NCI-H524 (cell line): ENCODE results near the gene HSPA12A.
"Not testable (repeated sequence)": the region's sequence is repeated elsewhere in the genome, so short reads cannot be mapped to it uniquely, and the experiment has no call there.

ENCODE experiments used
- DNase-seq, 2 experiments: peaks; one replicate each; lab custom pipeline; 2025; lab: John Stamatoyannopoulos, UW

The HSPA12A gene

GRCh38 chr10:116715341-116715740, 27.0 kb downstream of the HSPA12A start:
- no peak for DNase-seq

DNA sequence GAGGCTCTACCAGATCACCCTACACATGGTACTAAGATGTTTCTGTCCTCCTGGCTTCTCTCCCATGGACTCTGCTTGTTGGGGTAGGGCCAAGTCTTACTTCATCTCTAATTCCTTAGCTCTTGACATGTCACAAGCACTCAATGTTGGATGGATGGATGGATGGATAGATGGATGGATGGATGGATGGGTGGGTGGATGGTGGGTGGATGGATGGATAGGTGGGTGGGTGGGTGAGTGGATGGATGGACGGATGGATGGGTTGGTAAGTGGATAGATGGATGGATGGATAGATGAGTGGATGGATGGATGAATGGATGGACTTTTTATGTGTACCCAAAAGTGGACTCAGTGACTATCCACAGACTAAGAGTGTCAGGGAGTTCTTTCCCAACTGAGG, 28.5 kb downstream of the HSPA12A start:
- no peak for DNase-seq

GRCh38 chr10:116712989-116713543, 29.3 kb downstream of the HSPA12A start:
- DNase-seq: no peak

- DNase-seq: no peak
Measured at GRCh38 chr10:116712519-116712918, 29.8 kb downstream of the HSPA12A start.

- not testable (repeated sequence) for DNase-seq
Measured at GRCh38 chr10:116711803-116712202, 30.6 kb downstream of the HSPA12A start.

DNA sequence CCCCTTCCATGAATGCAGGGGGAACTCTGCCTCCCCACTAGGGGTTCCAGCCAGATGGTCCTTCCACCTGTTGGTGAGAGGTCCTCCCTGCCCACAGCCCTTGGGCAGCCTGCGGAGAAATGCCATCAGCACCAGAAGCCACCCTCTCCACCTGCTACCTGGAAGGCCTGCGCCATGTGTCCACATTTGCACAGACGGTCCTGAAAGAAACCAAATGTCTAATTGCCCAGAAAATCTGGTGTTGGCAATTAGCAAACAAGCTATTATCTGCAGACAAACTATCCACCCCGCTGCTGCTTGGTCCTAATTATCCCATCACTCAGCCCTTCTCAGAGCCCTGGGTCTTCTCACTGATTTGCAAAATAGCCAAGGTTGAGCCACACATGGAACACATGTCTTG, 32.3 kb downstream of the HSPA12A start:
- peak; percentile 80 to 88 for DNase-seq

GRCh38 chr10:116708877-116709276, 33.5 kb downstream of the HSPA12A start:
- no peak for DNase-seq

DNA sequence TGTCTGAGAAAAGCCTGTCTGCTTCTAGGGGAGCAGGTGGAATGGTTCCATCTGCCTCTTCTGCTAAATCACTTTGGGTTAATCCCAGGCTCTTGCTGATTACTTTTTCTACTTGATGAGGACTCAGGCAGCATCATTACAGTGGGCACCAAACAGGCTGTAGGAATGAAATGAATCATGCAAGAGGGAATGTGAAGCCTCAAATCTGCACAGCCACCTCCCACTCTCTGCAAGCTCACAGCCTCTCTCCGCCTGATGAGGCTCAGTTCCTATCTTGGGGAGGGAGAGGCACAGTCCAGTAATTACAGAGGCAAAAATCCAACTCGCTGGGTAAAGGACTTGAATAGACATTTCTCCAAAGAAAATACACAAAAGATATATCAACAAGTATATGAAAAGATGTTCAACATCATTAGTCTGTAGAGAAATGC, 34.0 kb downstream of the HSPA12A start:
- DNase-seq: peak; percentile 62 to 80

DNA sequence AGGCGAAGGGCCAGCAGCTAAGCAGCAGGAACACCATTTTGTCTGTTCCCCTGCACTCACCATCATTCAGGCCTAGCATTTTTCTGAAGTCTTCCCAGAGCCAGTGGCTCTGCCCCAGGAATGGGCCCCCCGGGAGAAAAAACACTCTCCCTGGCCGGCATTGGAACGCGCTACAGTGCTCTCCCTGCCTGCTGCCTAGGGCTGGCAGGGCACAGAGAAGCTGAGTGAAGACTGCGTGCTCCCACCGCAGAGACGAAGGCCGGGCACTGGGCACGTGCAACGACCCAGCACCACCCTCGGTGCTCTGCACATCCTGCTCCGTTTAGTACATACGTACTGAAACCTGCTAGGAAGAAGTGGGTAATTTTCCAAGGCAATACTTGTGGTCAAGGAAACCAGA, 34.4 kb downstream of the HSPA12A start:
- no peak for DNase-seq

GRCh38 chr10:116706281-116706680, 36.1 kb downstream of the HSPA12A start:
- no peak for DNase-seq

DNA sequence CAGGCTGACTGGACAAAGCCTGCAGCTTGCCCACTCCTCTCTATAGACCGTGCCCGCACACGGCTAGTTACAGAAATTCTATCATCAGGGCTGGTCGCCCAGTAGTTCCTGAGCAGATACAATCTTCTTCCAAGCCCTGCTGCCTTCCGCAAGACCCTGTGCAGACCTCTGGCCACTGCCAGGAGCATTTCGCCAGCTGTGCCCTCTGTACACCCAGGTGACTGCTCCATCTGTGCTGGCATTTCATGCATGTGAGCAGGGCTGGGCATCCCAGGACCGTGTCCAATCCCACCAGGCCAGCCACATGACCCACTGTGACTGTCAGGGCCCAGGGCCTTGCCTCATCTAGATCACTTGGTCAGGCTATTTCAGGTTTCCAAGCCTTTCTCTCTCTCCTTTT, 36.9 kb downstream of the HSPA12A start:
- DNase-seq: no peak

GRCh38 chr10:116704926-116705325, 37.4 kb downstream of the HSPA12A start:
- no peak for DNase-seq

- no peak for DNase-seq
Measured at GRCh38 chr10:116702165-116702564, 40.2 kb downstream of the HSPA12A start.

DNA sequence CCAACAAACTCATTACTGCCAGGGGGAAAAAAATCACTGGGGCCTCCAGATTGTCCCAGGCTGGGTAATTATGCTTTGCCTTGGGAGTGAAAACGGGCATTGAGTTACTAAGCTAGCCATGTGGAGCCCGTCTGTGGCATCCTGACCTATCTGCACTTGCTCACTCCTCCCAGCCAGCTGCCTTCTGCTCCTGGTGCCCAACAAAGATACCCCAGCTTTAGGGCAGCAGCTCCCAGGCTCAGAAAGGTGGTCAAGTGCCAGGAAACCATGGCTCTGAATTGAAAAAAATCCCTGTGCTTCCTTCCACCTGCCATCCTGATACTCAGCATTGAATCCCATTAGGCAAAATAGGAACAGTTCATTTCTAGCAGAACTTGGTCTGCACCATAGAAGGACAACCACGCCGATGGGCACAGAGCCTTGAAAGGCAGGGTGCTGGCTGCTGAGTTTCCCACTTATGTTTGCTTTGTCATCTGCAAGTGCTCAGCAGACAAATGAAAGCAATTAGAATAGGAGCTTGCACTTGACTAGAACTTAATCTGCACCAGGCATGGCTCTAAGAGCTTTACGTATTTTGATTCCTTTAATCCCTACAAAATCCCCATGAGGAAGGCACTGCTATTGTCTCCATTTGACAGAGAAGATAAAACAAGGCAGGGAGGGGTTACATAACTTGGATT, 42.8 kb downstream of the HSPA12A start:
- DNase-seq: peak; percentile 52 to 79

- no peak for DNase-seq
Measured at GRCh38 chr10:116699049-116699448, 43.3 kb downstream of the HSPA12A start.

DNA sequence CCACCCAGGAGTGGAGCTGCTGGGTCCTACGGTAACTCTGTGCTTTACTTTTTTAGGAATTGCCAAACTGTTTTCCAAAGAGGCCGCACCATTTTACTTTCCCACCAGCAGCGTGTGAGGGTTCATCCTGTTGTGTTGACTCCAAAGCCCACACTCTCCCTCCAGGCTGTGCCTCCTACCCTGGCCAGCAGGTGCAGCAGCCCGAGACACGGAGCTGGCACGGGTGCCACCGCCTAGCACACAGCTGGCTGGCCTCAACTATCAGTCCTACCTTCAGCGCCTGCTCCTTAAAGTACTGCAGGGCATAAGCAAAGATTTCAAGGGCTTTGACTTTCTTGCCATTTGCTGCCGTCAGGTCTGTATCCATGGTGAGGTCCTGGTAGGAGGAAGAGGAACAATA, 44.0 kb downstream of the HSPA12A start:
- DNase-seq: no peak

- no peak for DNase-seq
Measured at GRCh38 chr10:116697816-116698215, 44.5 kb downstream of the HSPA12A start.

GRCh38 chr10:116696919-116697318, 45.4 kb downstream of the HSPA12A start:
- no peak for DNase-seq

- DNase-seq: no peak
Measured at GRCh38 chr10:116694927-116695268, 47.5 kb downstream of the HSPA12A start.

DNA sequence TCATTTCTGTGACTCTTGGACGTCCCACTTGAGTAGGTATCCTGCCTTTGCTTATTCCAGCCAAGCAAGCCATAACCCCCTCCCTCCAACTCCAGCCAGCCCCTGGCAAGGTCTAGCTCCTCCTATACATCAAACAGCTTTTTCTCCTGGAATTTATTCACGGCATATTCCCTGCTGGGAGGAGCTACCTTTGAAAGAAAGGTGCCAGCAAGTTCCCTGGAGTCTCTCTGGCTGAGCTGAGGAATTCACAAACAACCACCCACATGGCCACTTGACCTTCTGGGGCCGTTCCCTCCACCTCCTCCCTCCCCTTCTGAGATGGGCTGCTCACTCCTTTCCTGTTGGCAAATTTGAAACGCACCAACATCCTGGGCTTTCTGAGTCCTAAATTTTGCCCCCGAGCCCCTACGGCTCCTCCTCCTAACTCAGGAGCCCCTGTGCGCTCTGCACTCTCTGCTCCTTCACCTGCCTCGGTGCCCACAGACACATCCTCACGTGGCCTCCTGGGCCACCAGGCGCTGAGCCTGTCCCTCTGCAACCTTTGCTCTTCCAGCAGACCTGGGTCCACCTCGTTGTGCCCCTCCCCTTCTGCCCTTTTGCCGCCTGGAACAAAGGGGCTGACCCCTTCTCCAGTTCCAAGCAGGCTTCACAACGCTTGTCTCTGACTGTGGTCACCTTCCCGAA, 48.0 kb downstream of the HSPA12A start:
- no peak for DNase-seq

GRCh38 chr10:116692225-116692624, 50.1 kb downstream of the HSPA12A start:
- DNase-seq: no peak

GRCh38 chr10:116691635-116692034, 50.7 kb downstream of the HSPA12A start:
- DNase-seq: no peak
